PC-3 (cell line): Measurements from ENCODE around the gene COL13A1.

ENCODE experiments used
- CTCF ChIP-seq: fragments of 300-600 bp; sonication (generic); conservative IDR thresholded peaks from 2 replicates; pipeline ENCODE4 v1.5.1; 2017; ENCODE audit warnings: antibody characterized with exemption, low read depth, mild to moderate bottlenecking, low read length
- EZH2 ChIP-seq: fragments of 300-600 bp; sonication (generic); IDR thresholded peaks from one replicate; pipeline ENCODE4 v1.6.1; 2017; ENCODE audit warnings: antibody characterized with exemption, mild to moderate bottlenecking, low read length; ENCODE audit not compliant: unreplicated experiment
- EZH2phosphoT487 ChIP-seq: fragments of 300-600 bp; sonication (generic); IDR thresholded peaks from 2 replicates; pipeline ENCODE4 v1.6.1; 2018; ENCODE audit warnings: mild to moderate bottlenecking, antibody characterized with exemption, low read length, borderline replicate concordance

- no peak for TF ChIP-seq CTCF
- TF ChIP-seq EZH2: no peak
- TF ChIP-seq EZH2phosphoT487: no peak; the same call in 1 of the 2 replicates
Measured at GRCh38 chr10:69839696-69840345, 38.1 kb downstream of the COL13A1 start.
